Kidney epithelial cell (primary cell): ENCODE data around the gene SLC35F3. TPM values are rescaled to one million over a fixed set of nuclear protein-coding genes. Genes with fewer than 3 reads are reported as not detected.
A peak's percentile ranks its signal among the peaks of the same experiment; 100 is the strongest.
"Not testable (repeated sequence)": the region's sequence is repeated elsewhere in the genome, so short reads cannot be mapped to it uniquely, and the experiment has no call there.

Experiments used
- DNase-seq: peaks from one replicate; pipeline ENCODE4 v3.0.0-alpha.2; 2010; ENCODE audit warnings: low read depth
- H3K27me3 ChIP-seq: 2 replicates; pipeline ENCODE4 v1.6.0; 2011; ENCODE audit warnings: low read length; ENCODE audit not compliant: control insufficient read depth, insufficient read depth
- H3K36me3 ChIP-seq: 2 replicates; pipeline ENCODE4 v1.5.1; 2011; ENCODE audit warnings: low read length; ENCODE audit not compliant: control insufficient read depth, insufficient read depth
- H3K4me3 ChIP-seq: 2 replicates; pipeline ENCODE4 v1.5.1; 2011; ENCODE audit warnings: low read depth, mild to moderate bottlenecking, control low read depth, low read length
- CTCF ChIP-seq: IDR thresholded peaks from 2 replicates; pipeline ENCODE4 v1.5.1; 2011; ENCODE audit warnings: mild to moderate bottlenecking, moderate library complexity, low read length, control low read depth, inconsistent platforms; ENCODE audit not compliant: insufficient read depth, poor library complexity, severe bottlenecking
- total RNA-seq: library from RNA; depleted of rRNA; stranded (reverse); fragments of >200 nt; gene quantifications from 2 replicates; pipeline ENCODE4 v1.2.3, GENCODE V29; 2015

SLC35F3 gene
- total RNA-seq, 1 donor from 2014 or later: 1.1 TPM

- peak; percentile 86 for DNase-seq
Observed at GRCh38 chr1:234206651-234207284, 302.3 kb downstream of the SLC35F3 start.

GRCh38 chr1:234208351-234208750 lies 303.9 kb downstream of the SLC35F3 start:
- no peak overlapping the region for H3K4me3 ChIP-seq
- no peaks in the 10 kb centered on the region for H3K27me3 ChIP-seq
- TF ChIP-seq CTCF: no peak
- no peaks in the 10 kb centered on the region for H3K36me3 ChIP-seq
- no peak for DNase-seq

More at GRCh38 chr1:234206651-234207284, 302.3 kb downstream of the SLC35F3 start:
- H3K36me3 ChIP-seq: no peaks in the 10 kb centered on the region
- H3K4me3 ChIP-seq: no peak overlapping the region
- no peak for TF ChIP-seq CTCF
- no peaks in the 10 kb centered on the region for H3K27me3 ChIP-seq

- TF ChIP-seq CTCF: no peak
- no peak overlapping the region for H3K4me3 ChIP-seq
- H3K27me3 ChIP-seq: no peaks in the 10 kb centered on the region
- DNase-seq: peak; percentile 69
- H3K36me3 ChIP-seq: no peaks in the 10 kb centered on the region
Observed at GRCh38 chr1:234208791-234209190, 304.3 kb downstream of the SLC35F3 start.

- H3K27me3 ChIP-seq, H3K36me3 ChIP-seq, H3K4me3 ChIP-seq, DNase-seq: not testable (repeated sequence)
Observed at GRCh38 chr1:234210429-234210828, 306.0 kb downstream of the SLC35F3 start.

- H3K27me3 ChIP-seq, H3K4me3 ChIP-seq, DNase-seq, H3K36me3 ChIP-seq: not testable (repeated sequence)
Observed at GRCh38 chr1:234211855-234212254, 307.4 kb downstream of the SLC35F3 start.

- DNase-seq: no peak
- Histone ChIP-seq H3K4me3 (no peak overlapping the region), H3K36me3 (no peaks in the 10 kb centered on the region), H3K27me3 (peaks cover 5% of the 10 kb centered on the region)
- peak; percentile 67 for TF ChIP-seq CTCF
Observed at GRCh38 chr1:234212764-234213657, 308.5 kb downstream of the SLC35F3 start.
